ENCODE data around the gene CLEC16A.

DNA sequence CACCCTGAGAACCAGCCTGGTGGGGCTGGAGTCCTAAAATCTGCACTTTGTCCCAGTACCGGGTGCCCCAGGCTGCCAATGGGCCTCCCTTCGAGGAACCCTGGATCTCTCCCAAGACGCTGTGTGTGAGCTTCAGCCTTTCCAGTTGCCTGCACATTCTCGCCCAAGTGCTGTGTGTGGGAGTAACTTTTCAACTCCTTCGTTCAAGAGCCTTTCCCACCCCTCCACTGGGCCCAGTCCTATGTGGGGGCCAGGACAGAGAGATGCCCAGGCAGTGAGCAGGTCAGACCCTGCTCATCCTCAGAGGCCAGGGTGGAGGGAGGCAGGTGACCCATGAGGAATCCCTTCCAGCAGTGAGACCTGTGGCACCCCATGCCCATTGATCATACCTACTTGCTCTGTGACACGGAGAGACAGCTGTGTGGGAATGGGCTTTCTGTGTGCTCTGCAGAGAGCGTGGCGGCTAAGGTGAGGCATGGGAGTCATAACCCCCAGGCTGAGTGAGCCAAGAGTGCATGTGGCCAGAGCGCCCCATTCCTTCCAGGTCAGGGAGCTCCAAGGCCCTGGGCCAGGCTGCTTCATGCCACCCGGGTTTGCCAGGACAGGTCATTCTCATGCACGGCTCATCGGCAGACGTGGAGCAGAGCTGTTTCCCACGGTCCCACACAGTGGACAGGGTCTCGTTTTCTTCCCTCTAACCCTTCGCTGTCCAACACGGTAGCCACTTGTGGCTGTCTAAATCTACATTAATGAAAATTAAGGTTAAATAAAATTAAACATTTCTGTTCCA is 154.4 kb downstream of the CLEC16A start:
- no peak for TF ChIP-seq POLR2A (IDR thresholded peaks at IDR 0.05; ENCODE audit: low read depth, low read length)
- no peak for TF ChIP-seq POU2F2 (IDR thresholded peaks at IDR 0.05; ENCODE audit: low read depth, low read length)
- TF ChIP-seq SPI1 (IDR thresholded peaks at IDR 0.05; ENCODE audit: low read depth, low read length) = no peak

All from GM12891 (cell line).